MCF 10A (cell line): ENCODE measurements around the gene LONP1. TPM values are rescaled to one million over a fixed set of nuclear protein-coding genes. Genes with fewer than 3 reads are reported as not detected.

Source experiments
- BruUV-seq: library from RNA; stranded (reverse); fragments of 400-500 nt; replicated peaks from 2 replicates; lab custom pipeline; 2021; lab: Mats Ljungman, UMichigan
- CTCF ChIA-PET: fragments of 300-600 bp; sonication (Branson Sonifier 250); formaldehyde crosslinking; extraction: SDS; loops from one replicate; lab custom pipeline; 2021; ENCODE audit warnings: antibody characterized with exemption, inconsistent platforms; lab: Yijun Ruan, JAX
- POLR2A ChIA-PET: fragments of 300-600, 350-650 bp; sonication (Branson Sonifier 250); formaldehyde crosslinking; extraction: SDS; loops from one replicate; lab custom pipeline; 2020; ENCODE audit warnings: antibody characterized with exemption, inconsistent platforms; lab: Yijun Ruan, JAX
- DNase-seq: peaks from one replicate; pipeline ENCODE4 v3.0.0-alpha.2; 2018; ENCODE audit not compliant: unreplicated experiment
- H3K27ac Mint-ChIP-seq: one replicate; pipeline ENCODE4 v1.8.0; 2022; ENCODE audit warnings: mild to moderate bottlenecking, low read depth, mixed read lengths; ENCODE audit not compliant: unreplicated experiment
- H3K27me3 Mint-ChIP-seq: one replicate; pipeline ENCODE4 v1.8.0; 2022; ENCODE audit warnings: mixed read lengths; ENCODE audit not compliant: insufficient read depth, unreplicated experiment
- H3K36me3 Mint-ChIP-seq: one replicate; pipeline ENCODE4 v1.8.0; 2022; ENCODE audit warnings: mild to moderate bottlenecking, moderate library complexity, mixed read lengths; ENCODE audit not compliant: insufficient read depth, unreplicated experiment
- H3K4me1 Mint-ChIP-seq: one replicate; pipeline ENCODE4 v1.8.0; 2022; ENCODE audit warnings: mixed read lengths; ENCODE audit not compliant: insufficient read depth, unreplicated experiment
- H3K4me3 Mint-ChIP-seq: one replicate; pipeline ENCODE4 v1.8.0; 2022; ENCODE audit warnings: mild to moderate bottlenecking, moderate library complexity, mixed read lengths; ENCODE audit not compliant: unreplicated experiment
- H3K9me3 Mint-ChIP-seq: one replicate; pipeline ENCODE4 v1.8.0; 2022; ENCODE audit warnings: mixed read lengths; ENCODE audit not compliant: unreplicated experiment
- CTCF ChIP-seq: fragments of 200-600 bp; IDR thresholded peaks from one replicate; pipeline ENCODE4 v1.8.0; 2022; ENCODE audit warnings: antibody characterized with exemption, mild to moderate bottlenecking; ENCODE audit not compliant: unreplicated experiment
- intact Hi-C: fragments of 100-400 bp; cut with micrococcal nuclease; formaldehyde crosslinking; loops from 2 replicates; pipeline ENCODE4 v1.14.1; 2022
- total RNA-seq: library from RNA; stranded (reverse); gene quantifications from 2 replicates; pipeline ENCODE4 v1.2.3, GENCODE V29; 2022

LONP1 gene
- total RNA-seq, 1 experiment from 2014 or later, result 219 TPM

- BruUV-seq, result no TSS peak
- H3K4me1 Mint-ChIP-seq, result peaks cover 10% of the 10 kb centered on the region
- H3K27ac Mint-ChIP-seq, result no peak overlapping the region
- ChIA-PET POLR2A (interaction anchor here (1.2 kb wide), 2 partner anchors 11 to 32 kb away, joined by 3 to 4 read pairs; no protein-coding TSS in a partner anchor), CTCF (no interaction called here)
- no peaks in the 10 kb centered on the region for H3K9me3 Mint-ChIP-seq
- DNase-seq, result no peak
- peaks cover 88% of the 10 kb centered on the region for H3K36me3 Mint-ChIP-seq
- intact Hi-C loops, result no loop called here
- no peaks in the 10 kb centered on the region for H3K27me3 Mint-ChIP-seq
- TF ChIP-seq CTCF, result no peak
- no peak overlapping the region for H3K4me3 Mint-ChIP-seq
Observed at GRCh38 chr19:5643060-5643459, 76.9 kb downstream of the LONP1 start.

- intact Hi-C loops, result no loop called here
- BruUV-seq, result no TSS peak
- no peak for TF ChIP-seq CTCF
- CTCF ChIA-PET, result no interaction called here
- no peaks in the 10 kb centered on the region for H3K27me3 Mint-ChIP-seq
- no peaks in the 10 kb centered on the region for H3K9me3 Mint-ChIP-seq
- no peak overlapping the region for H3K4me3 Mint-ChIP-seq
- peaks cover 87% of the 10 kb centered on the region for H3K36me3 Mint-ChIP-seq
- POLR2A ChIA-PET, result interaction anchor here (1.0 to 1.2 kb wide), 2 partner anchors 19 to 33 kb away, joined by 3 read pairs; partner anchors contain the start of genes SAFB and SAFB2
- DNase-seq, result no peak
- no peak overlapping the region for H3K27ac Mint-ChIP-seq
- H3K4me1 Mint-ChIP-seq, result peaks cover 10% of the 10 kb centered on the region
Observed at GRCh38 chr19:5642204-5642603, 77.7 kb downstream of the LONP1 start.

Other genes with a start within 250 kb of the LONP1 start
- gene TINCR, start 152.2 kb downstream of the LONP1 start, total RNA-seq, result 0.20 and 0.21 TPM in 2 replicates
- 98.6 and 118 TPM in 2 replicates for gene SAFB2, start 97.4 kb downstream of the LONP1 start, total RNA-seq
- 135 and 137 TPM in 2 replicates for gene SAFB, start 97.1 kb downstream of the LONP1 start, total RNA-seq
- 51.5 and 73.0 TPM in 2 replicates for gene MICOS13, start 39.6 kb downstream of the LONP1 start, total RNA-seq
- gene HSD11B1L, start 39.1 kb downstream of the LONP1 start, total RNA-seq, result 4.1 and 5.5 TPM in 2 replicates
- gene RPL36, start 29.9 kb downstream of the LONP1 start, total RNA-seq, result 1,569 and 1,807 TPM in 2 replicates
- not detected in 2 replicates for gene CATSPERD, start 491 bp upstream of the LONP1 start, total RNA-seq
- gene PRR22, start 64.6 kb upstream of the LONP1 start, total RNA-seq, result 6.4 and 9.4 TPM in 2 replicates
- gene DUS3L, start 71.0 kb upstream of the LONP1 start, total RNA-seq, result 53.5 and 77.6 TPM in 2 replicates
- 0.56 and 0.75 TPM in 2 replicates for gene NRTN, start 84.9 kb upstream of the LONP1 start, total RNA-seq
- gene FUT6, start 119.6 kb upstream of the LONP1 start, total RNA-seq, result not detected in 2 replicates
- gene FUT3, start 131.3 kb upstream of the LONP1 start, total RNA-seq, result 0.22 and 0.51 TPM in 2 replicates
- gene FUT5, start 150.4 kb upstream of the LONP1 start, total RNA-seq, result not detected in 2 replicates
- gene NDUFA11, start 183.6 kb upstream of the LONP1 start, total RNA-seq, result 239 and 243 TPM in 2 replicates
- 6.6 and 7.0 TPM in 2 replicates for gene VMAC, start 184.7 kb upstream of the LONP1 start, total RNA-seq
- gene CAPS, start 194.1 kb upstream of the LONP1 start, total RNA-seq, result 7.3 and 8.5 TPM in 2 replicates